ENCODE data around the gene LTB4R2. TPM values are rescaled to one million over a fixed set of nuclear protein-coding genes. Genes with fewer than 3 reads are reported as not detected.

The LTB4R2 gene
- total and polyA plus RNA-seq, 2 experiments from 2014 or later = 0.45 to 3.5 TPM

DNA sequence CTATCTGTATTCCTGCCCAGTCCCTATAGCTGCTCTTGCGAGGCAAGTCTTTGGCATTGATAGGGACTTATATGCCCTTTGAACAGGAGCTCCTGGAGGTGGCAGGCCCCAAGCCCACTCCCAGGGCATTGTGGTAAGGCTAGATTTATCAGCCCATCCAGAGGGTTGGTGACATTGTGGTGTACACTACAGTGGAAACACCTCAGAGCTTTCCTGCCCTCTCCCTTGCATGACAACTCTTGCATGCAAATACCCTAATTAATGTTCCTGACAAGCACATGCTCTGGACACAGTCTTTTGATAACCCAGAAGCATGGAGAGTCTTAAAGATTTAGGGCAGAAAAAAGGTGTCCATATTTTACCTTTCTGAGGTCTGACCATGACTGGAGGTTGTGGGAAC lies 30.7 kb downstream of the LTB4R2 start:
- in situ Hi-C loops (cut with MboI) = no loop called here
- no peak for TF ChIP-seq EZH2 (IDR thresholded peaks at IDR 0.05; ENCODE audit: insufficient read depth, poor library complexity, severe bottlenecking)
- no peak for TF ChIP-seq EZH2phosphoT487 (IDR thresholded peaks at IDR 0.05; ENCODE audit: insufficient read depth, low read depth)
- H3F3A ChIP-seq (ENCODE audit: insufficient read depth) = no peaks in the 10 kb centered on the region
- WGBS, 2 experiments (ENCODE audit: low coverage in 1 of 2, low lambda C conversion rate in 2 of 2, missing lambda C conversion rate in 2 of 2) = 69% methylated on average over 1 of the region's 1 CpG; no CpG with 5 or more reads in 1 of the 2 experiments
- no peaks in the 10 kb centered on the region for H3K79me2 ChIP-seq (ENCODE audit: insufficient read depth)
- H3K9me3 ChIP-seq (ENCODE audit: low read depth) = no peaks in the 10 kb centered on the region
- no peaks in the 10 kb centered on the region for H3K9me2 ChIP-seq (ENCODE audit: insufficient read depth)
- no peaks in the 10 kb centered on the region for H3K4me1 ChIP-seq (ENCODE audit: insufficient read depth)
- H3K27ac ChIP-seq = no peak overlapping the region
- no peak overlapping the region for H3K4me3 ChIP-seq
- no peak overlapping the region for H3K9ac ChIP-seq
- H2AFZ ChIP-seq = no peak overlapping the region
- no peaks in the 10 kb centered on the region for H3K27me3 ChIP-seq (replicated peaks; ENCODE audit: insufficient read depth)
- no peaks in the 10 kb centered on the region for H3K36me3 ChIP-seq (ENCODE audit: low read depth)
- H3K4me2 ChIP-seq (ENCODE audit: unreplicated experiment) = no peak overlapping the region
- H4K20me1 ChIP-seq (ENCODE audit: insufficient read depth) = no peaks in the 10 kb centered on the region
- no peak for DNase-seq

DNA sequence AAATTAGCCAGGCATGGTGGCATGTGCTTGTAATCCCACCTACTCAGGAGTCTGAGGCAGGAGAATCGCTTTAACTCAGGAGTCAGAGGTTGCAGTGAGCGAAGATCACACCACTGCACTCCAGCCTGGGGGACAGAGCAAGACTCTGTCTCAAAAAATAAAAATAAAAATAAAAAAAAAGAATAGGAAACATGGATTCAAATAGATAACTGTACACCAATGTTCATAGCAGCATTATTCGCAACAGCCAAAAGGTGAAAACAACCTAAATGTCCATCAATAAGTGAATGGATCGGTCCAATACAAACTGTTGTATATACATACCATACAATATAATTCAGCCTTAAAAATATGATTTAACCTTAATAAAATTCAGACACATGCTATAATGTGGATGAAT lies 32.9 kb downstream of the LTB4R2 start:
- Histone ChIP-seq H3K27me3 (replicated peaks; ENCODE audit: insufficient read depth) (no peaks in the 10 kb centered on the region), H3K4me1 (ENCODE audit: insufficient read depth) (no peaks in the 10 kb centered on the region), H3K27ac (no peak overlapping the region), H4K20me1 (ENCODE audit: insufficient read depth) (no peaks in the 10 kb centered on the region), H3F3A (ENCODE audit: insufficient read depth) (no peaks in the 10 kb centered on the region), H3K9me3 (ENCODE audit: low read depth) (no peaks in the 10 kb centered on the region), H3K9me2 (ENCODE audit: insufficient read depth) (no peaks in the 10 kb centered on the region), H3K4me2 (ENCODE audit: unreplicated experiment) (no peak overlapping the region), H3K79me2 (ENCODE audit: insufficient read depth) (no peaks in the 10 kb centered on the region), H2AFZ (no peak overlapping the region), H3K9ac (no peak overlapping the region), H3K4me3 (no peak overlapping the region), H3K36me3 (ENCODE audit: low read depth) (no peaks in the 10 kb centered on the region)
- in situ Hi-C loops (cut with MboI) = no loop called here
- DNase-seq = no peak
- TF ChIP-seq EZH2 (IDR thresholded peaks at IDR 0.05; ENCODE audit: insufficient read depth, poor library complexity, severe bottlenecking) (no peak), EZH2phosphoT487 (IDR thresholded peaks at IDR 0.05; ENCODE audit: insufficient read depth, low read depth) (no peak)
- 66 to 71% methylated on average over 4 of the region's 4 CpGs for WGBS, 2 experiments (ENCODE audit: low coverage in 1 of 2, low lambda C conversion rate in 2 of 2, missing lambda C conversion rate in 2 of 2)

DNA sequence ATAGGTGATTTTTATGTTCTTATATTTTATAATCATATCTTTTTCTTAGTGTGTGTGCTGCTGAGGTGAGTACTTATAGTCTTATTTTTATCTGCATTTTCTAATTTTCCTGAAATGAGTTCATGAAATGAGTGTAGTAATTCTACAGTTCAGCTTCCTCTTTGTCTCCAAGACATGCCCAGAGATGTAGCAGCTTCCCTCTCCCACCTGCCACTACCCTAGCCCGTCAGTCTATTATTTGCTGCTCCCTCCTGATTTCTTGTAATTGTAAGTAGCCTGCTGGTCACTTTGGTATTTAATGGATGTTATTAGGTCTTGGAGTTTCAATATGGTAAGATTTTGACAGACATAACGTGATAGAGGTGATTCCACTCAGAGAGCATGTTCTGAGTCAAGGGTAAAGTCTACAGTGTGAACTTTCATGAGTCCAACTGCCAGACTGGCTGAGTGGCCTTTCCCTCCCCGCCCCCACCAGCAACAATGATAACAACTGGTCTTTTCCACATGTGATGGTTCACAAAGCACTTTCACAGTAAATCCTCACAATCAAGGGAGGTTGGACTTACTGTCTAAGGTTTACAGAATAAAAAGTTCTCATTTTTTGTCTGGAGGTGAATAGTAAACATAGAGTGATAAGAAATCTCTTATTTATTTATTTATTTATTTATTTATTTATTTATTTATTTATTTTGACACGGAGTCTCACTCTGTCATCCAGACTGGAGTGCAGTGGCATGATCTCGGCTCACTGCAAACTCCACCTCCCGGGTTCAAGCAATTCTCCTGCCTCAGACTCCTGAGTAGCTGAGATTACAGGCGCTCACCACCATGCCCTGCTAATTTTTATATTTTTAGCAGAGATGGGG lies 34.1 kb downstream of the LTB4R2 start:
- Histone ChIP-seq H3K4me1 (ENCODE audit: insufficient read depth) (no peaks in the 10 kb centered on the region), H3K9me3 (ENCODE audit: low read depth) (no peaks in the 10 kb centered on the region), H3K27ac (no peak overlapping the region), H2AFZ (no peak overlapping the region), H3K27me3 (replicated peaks; ENCODE audit: insufficient read depth) (no peaks in the 10 kb centered on the region), H3K9ac (no peak overlapping the region), H3K79me2 (ENCODE audit: insufficient read depth) (no peaks in the 10 kb centered on the region), H3K4me2 (ENCODE audit: unreplicated experiment) (no peak overlapping the region), H3K36me3 (ENCODE audit: low read depth) (no peaks in the 10 kb centered on the region), H3F3A (ENCODE audit: insufficient read depth) (no peaks in the 10 kb centered on the region), H4K20me1 (ENCODE audit: insufficient read depth) (no peaks in the 10 kb centered on the region), H3K9me2 (ENCODE audit: insufficient read depth) (no peaks in the 10 kb centered on the region), H3K4me3 (no peak overlapping the region)
- in situ Hi-C loops (cut with MboI) = no loop called here
- peak; percentile 39 for DNase-seq
- no peak for TF ChIP-seq EZH2phosphoT487 (IDR thresholded peaks at IDR 0.05; ENCODE audit: insufficient read depth, low read depth)
- no peak for TF ChIP-seq EZH2 (IDR thresholded peaks at IDR 0.05; ENCODE audit: insufficient read depth, poor library complexity, severe bottlenecking)
- WGBS, 2 experiments (ENCODE audit: low coverage in 1 of 2, low lambda C conversion rate in 2 of 2, missing lambda C conversion rate in 2 of 2) = 80 to 81% methylated on average over 7 of the region's 7 CpGs

DNA sequence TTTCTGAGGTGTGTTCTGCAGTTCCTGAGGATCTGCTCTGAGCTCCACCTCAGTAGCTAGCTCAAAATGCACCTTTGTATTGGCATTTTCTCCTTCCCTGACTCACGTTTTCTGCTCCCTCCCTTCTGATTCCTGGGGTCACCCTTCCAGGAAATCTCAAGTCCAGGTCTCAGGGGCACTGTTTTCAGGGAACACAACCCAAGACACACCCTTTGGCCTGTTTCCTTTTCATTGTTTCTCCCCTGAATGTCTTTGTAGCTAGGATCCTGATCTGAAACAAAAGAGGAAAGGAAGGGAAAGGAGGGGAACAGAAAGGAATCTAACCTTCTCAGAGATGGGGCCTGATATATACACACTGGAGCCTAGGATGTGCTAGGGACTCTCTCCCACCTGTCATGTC lies 37.2 kb downstream of the LTB4R2 start:
- Histone ChIP-seq H3K27me3 (replicated peaks; ENCODE audit: insufficient read depth) (no peaks in the 10 kb centered on the region), H3K79me2 (ENCODE audit: insufficient read depth) (no peaks in the 10 kb centered on the region), H3F3A (ENCODE audit: insufficient read depth) (peaks cover 11% of the 10 kb centered on the region), H3K9me3 (ENCODE audit: low read depth) (no peaks in the 10 kb centered on the region), H4K20me1 (ENCODE audit: insufficient read depth) (no peaks in the 10 kb centered on the region), H2AFZ (no peak overlapping the region), H3K9ac (no peak overlapping the region), H3K4me3 (no peak overlapping the region), H3K27ac (no peak overlapping the region), H3K4me1 (ENCODE audit: insufficient read depth) (peaks cover 11% of the 10 kb centered on the region), H3K4me2 (ENCODE audit: unreplicated experiment) (no peak overlapping the region), H3K9me2 (ENCODE audit: insufficient read depth) (no peaks in the 10 kb centered on the region), H3K36me3 (ENCODE audit: low read depth) (no peaks in the 10 kb centered on the region)
- no peak for DNase-seq
- 40 to 41% methylated on average over 1 of the region's 1 CpG for WGBS, 2 experiments (ENCODE audit: low coverage in 1 of 2, low lambda C conversion rate in 2 of 2, missing lambda C conversion rate in 2 of 2)
- no peak for TF ChIP-seq EZH2phosphoT487 (IDR thresholded peaks at IDR 0.05; ENCODE audit: insufficient read depth, low read depth)
- TF ChIP-seq EZH2 (IDR thresholded peaks at IDR 0.05; ENCODE audit: insufficient read depth, poor library complexity, severe bottlenecking) = no peak
- in situ Hi-C loops (cut with MboI) = no loop called here
